ENCODE measurements around the gene PLD1.

DNA sequence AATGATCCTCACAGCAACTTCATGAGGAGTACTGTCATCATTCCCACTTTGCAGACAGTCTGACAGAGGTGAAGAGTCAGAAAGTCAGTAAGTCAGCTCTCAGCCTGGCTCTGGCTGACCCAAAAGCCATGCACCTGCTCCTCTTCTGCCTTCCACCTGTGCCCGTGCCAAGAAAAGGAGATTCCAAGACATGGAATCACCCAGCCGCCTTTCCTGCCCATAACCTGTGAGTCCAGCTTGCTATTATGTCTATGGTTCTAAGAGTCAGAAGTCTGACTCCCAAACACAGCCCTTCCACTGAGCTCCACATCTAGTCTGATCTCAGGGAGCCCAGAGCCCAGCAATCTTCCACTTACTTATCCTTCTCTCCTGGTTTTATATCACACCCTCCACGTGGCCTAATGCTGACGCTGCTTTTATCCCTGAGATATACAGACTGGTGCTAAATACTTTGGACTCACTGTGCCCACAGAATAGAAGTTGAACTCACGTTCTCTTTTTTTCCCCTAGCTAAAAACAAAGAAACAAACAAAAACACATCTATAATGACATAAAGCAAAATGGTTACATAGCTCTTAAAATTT is 66.0 kb downstream of the PLD1 start:
- no peak for TF ChIP-seq EZH2 (IDR thresholded peaks at IDR 0.05)
- TF ChIP-seq EZH2phosphoT487 (IDR thresholded peaks at IDR 0.05), result no peak
